AG08395 (cell line): Measurements from ENCODE around the gene INSIG2.

Experiments used
- DNase-seq: peaks from one replicate; pipeline ENCODE4 v3.0.0; 2012; ENCODE audit warnings: mixed read lengths, low spot score

INSIG2 gene

GRCh38 chr2:118102433-118103082, 14.3 kb downstream of the INSIG2 start:
- DNase-seq, result no peak

- DNase-seq, result no peak
These were observed 16.0 kb downstream of the INSIG2 start for GRCh38 chr2:118103951-118104940.

- no peak for DNase-seq
These were observed 17.2 kb downstream of the INSIG2 start for GRCh38 chr2:118105497-118105896.

- DNase-seq, result no peak
These were observed 18.7 kb downstream of the INSIG2 start for GRCh38 chr2:118106926-118107325.

GRCh38 chr2:118110310-118110709, 22.0 kb downstream of the INSIG2 start:
- DNase-seq, result no peak

GRCh38 chr2:118110991-118111390, 22.7 kb downstream of the INSIG2 start:
- DNase-seq, result no peak

- DNase-seq, result peak; percentile 53
These were observed 24.6 kb downstream of the INSIG2 start for GRCh38 chr2:118112771-118113334.

- no peak for DNase-seq
These were observed 26.6 kb downstream of the INSIG2 start for GRCh38 chr2:118114863-118115262.

- DNase-seq, result no peak
These were observed 27.5 kb downstream of the INSIG2 start for GRCh38 chr2:118115761-118116160.

- DNase-seq, result no peak
These were observed 30.2 kb downstream of the INSIG2 start for GRCh38 chr2:118118479-118118878.

- DNase-seq, result no peak
These were observed 31.0 kb downstream of the INSIG2 start for GRCh38 chr2:118119158-118119727.

- DNase-seq, result peak; percentile 30
These were observed 31.6 kb downstream of the INSIG2 start for GRCh38 chr2:118119761-118120400.

- DNase-seq, result no peak
These were observed 32.1 kb downstream of the INSIG2 start for GRCh38 chr2:118120401-118120780.

GRCh38 chr2:118121101-118121500, 32.8 kb downstream of the INSIG2 start:
- DNase-seq, result no peak

GRCh38 chr2:118121986-118122524, 33.8 kb downstream of the INSIG2 start:
- DNase-seq, result no peak

- no peak for DNase-seq
These were observed 34.5 kb downstream of the INSIG2 start for GRCh38 chr2:118122594-118123281.

GRCh38 chr2:118123561-118124232, 35.4 kb downstream of the INSIG2 start:
- DNase-seq, result peak; percentile 92

- no peak for DNase-seq
These were observed 36.1 kb downstream of the INSIG2 start for GRCh38 chr2:118124288-118124891.

- DNase-seq, result no peak
These were observed 39.0 kb downstream of the INSIG2 start for GRCh38 chr2:118127250-118127649.

GRCh38 chr2:118128826-118129225, 40.6 kb downstream of the INSIG2 start:
- DNase-seq, result peak; percentile 23
